Measurements from ENCODE around the gene ZNF106. TPM values are rescaled to one million over a fixed set of nuclear protein-coding genes. Genes with fewer than 3 reads are reported as not detected.

ZNF106 gene
- total and polyA plus RNA-seq, 2 of the 4 experiments (the other 2 are of a cell fraction): 19.2 to 87.5 TPM

- Histone ChIP-seq H3K4me3 (ENCODE audit: insufficient read depth, low read depth, low read length) (no peak overlapping the region), H3K4ac (ENCODE audit: low read depth, low read length) (no peak overlapping the region), H2BK15ac (ENCODE audit: low read depth, low read length) (no peak overlapping the region), H3K9ac (ENCODE audit: low read depth, low read length) (no peak overlapping the region; the same call in 1 of the 2 replicates), H4K20me1 (ENCODE audit: insufficient read depth, low read length) (peaks cover 17% of the 10 kb centered on the region; the same call in 1 of the 2 replicates), H3K27me3 (ENCODE audit: control insufficient read depth, insufficient read depth, low read length) (no peaks in the 10 kb centered on the region), H3K9me1 (ENCODE audit: insufficient read depth, low read length) (peaks cover 6% of the 10 kb centered on the region), H3K27ac (ENCODE audit: insufficient read depth, low read length) (no peak overlapping the region), H3K36me3 (ENCODE audit: control insufficient read depth, insufficient read depth, low read length) (peaks cover 2% of the 10 kb centered on the region; the same call in 1 of the 2 replicates), H3K79me1 (ENCODE audit: low read depth in 1 of 2, low read length in 2 of 2) (peaks cover 21 to 73% of the 10 kb centered on the region in 2 experiments), H3K56ac (ENCODE audit: extremely low read depth, insufficient read depth, low read length) (no peak overlapping the region), H2BK120ac (ENCODE audit: low read depth, low read length) (no peak overlapping the region), H2AK9ac (replicated peaks; ENCODE audit: low read depth, low read length, poor library complexity) (no peak overlapping the region), H3K4me2 (ENCODE audit: low read depth, low read length) (peak overlapping the region; percentile 36), H2AK5ac (ENCODE audit: low read depth, low read length) (no peak overlapping the region), H3K9me3 (ENCODE audit: control insufficient read depth, insufficient read depth, low read length) (no peaks in the 10 kb centered on the region), H4K8ac (ENCODE audit: low read depth in 2 of 2, low read length in 2 of 2) (no peak overlapping the region), H4K91ac (ENCODE audit: insufficient read depth, low read depth, low read length) (no peak overlapping the region), H2BK20ac (ENCODE audit: low read depth, low read length) (no peak overlapping the region), H4K5ac (ENCODE audit: low read depth, low read length) (peak overlapping the region; percentile 36; the same call in 1 of the 2 replicates), H3K4me1 (ENCODE audit: control insufficient read depth, insufficient read depth, low read length) (peaks cover 16% of the 10 kb centered on the region), H3K23ac (ENCODE audit: low read depth, low read length) (no peak overlapping the region), H2BK5ac (ENCODE audit: low read depth, low read length, poor library complexity, severe bottlenecking) (no peak overlapping the region), H2AFZ (replicated peaks; ENCODE audit: low read length, poor library complexity) (peak overlapping the region; percentile 40), H3K14ac (replicated peaks; ENCODE audit: low read depth, low read length) (no peak overlapping the region), H3K18ac (ENCODE audit: low read depth, low read length) (no peak overlapping the region; the same call in 1 of the 2 replicates)
- POLR2A ChIA-PET (ENCODE audit: unreplicated experiment): no interaction called here
- no CpG with 5 or more reads among the region's 9 CpGs for WGBS, 2 experiments (ENCODE audit: extremely low coverage in 2 of 2, insufficient read length in 1 of 2)
- intact Hi-C loops (cut with micrococcal nuclease) (no loop called here), in situ Hi-C loops (cut with MboI; ENCODE audit: low sequenced_read_pairs) (no loop called here), dilution Hi-C loops (cut with HindIII; ENCODE audit: low sequenced_read_pairs, unreplicated experiment) (no loop called here)
- no TSS peak for BruUV-seq (replicated peaks)
- ATAC-seq (ENCODE audit: low read depth) (peak; percentile 14), DNase-seq (peak; percentile 78)
- CTCF ChIA-PET: interaction anchor here (0.9 kb wide), 1 partner anchor 180 kb away, joined by 4 read pairs; no protein-coding TSS in a partner anchor
- no peak for TF ChIP-seq MAFK (IDR thresholded peaks at IDR 0.05; ENCODE audit: low read depth, low read length)
- no peak for TF ChIP-seq RFX5 (IDR thresholded peaks at IDR 0.05; ENCODE audit: low read depth, low read length)
- no peak for TF ChIP-seq CHD1 (IDR thresholded peaks at IDR 0.05; ENCODE audit: low read depth, low read length)
- no peak for TF ChIP-seq POLR2A (IDR thresholded peaks at IDR 0.05; ENCODE audit: low read depth, low read length)
- TF ChIP-seq MAZ (IDR thresholded peaks at IDR 0.05; ENCODE audit: borderline replicate concordance, low read depth, low read length): no peak
- TF ChIP-seq RAD21 (IDR thresholded peaks at IDR 0.05; ENCODE audit: low read length): no peak
- TF ChIP-seq NFE2L2 (IDR thresholded peaks at IDR 0.05; ENCODE audit: low read depth, low read length): no peak
- TF ChIP-seq MXI1 (IDR thresholded peaks at IDR 0.05; ENCODE audit: borderline replicate concordance, low read depth, low read length): no peak
- no peak for TF ChIP-seq BHLHE40 (IDR thresholded peaks at IDR 0.05; ENCODE audit: low read depth, low read length)
- TF ChIP-seq RCOR1 (IDR thresholded peaks at IDR 0.05; ENCODE audit: insufficient replicate concordance, low read length): no peak
These were observed 17.3 kb upstream of the ZNF106 start for GRCh38 chr15:42508263-42508690.
